Measurements from ENCODE around the gene TRAP1.

GRCh38 chr16:3728424-3729160, 11.3 kb upstream of the TRAP1 start:
- TF ChIP-seq CTCF (IDR thresholded peaks at IDR 0.05) (no peak), EP300 (IDR thresholded peaks at IDR 0.05) (no peak), POLR2A (IDR thresholded peaks at IDR 0.05) (no peak), POLR2AphosphoS5 (IDR thresholded peaks at IDR 0.05) (no peak)

All from suprapubic skin (tissue), 4 donors.